RWPE1 (cell line): ENCODE results near the gene P2RY6.

Source experiments
- CTCF ChIA-PET: fragments of 350-600 bp; sonication (Branson Sonifier 250); formaldehyde crosslinking; extraction: SDS; loops from one replicate; lab custom pipeline; 2021; lab: Yijun Ruan, JAX
- POLR2A ChIA-PET: fragments of 400-600 bp; formaldehyde crosslinking; extraction: SDS; loops from one replicate; lab custom pipeline; 2020; ENCODE audit warnings: antibody characterized with exemption; ENCODE audit not compliant: low non-redundant PET; lab: Yijun Ruan, JAX
- DNase-seq: peaks from one replicate; pipeline ENCODE4 v3.0.0; 2012; ENCODE audit warnings: low spot score
- H3K27ac ChIP-seq: fragments of 450-650 bp; 2 replicates; pipeline ENCODE4 v1.5.1; 2017
- CTCF ChIP-seq: fragments of 450-650 bp; conservative IDR thresholded peaks from 2 replicates; pipeline ENCODE4 v1.5.1; 2017; ENCODE audit warnings: low read depth, mild to moderate bottlenecking

The P2RY6 gene

GRCh38 chr11:73242251-73243092 is 29.7 kb upstream of the P2RY6 start:
- ChIA-PET POLR2A (no interaction called here), CTCF (interaction anchor here (0.6 to 1.7 kb wide), 11 partner anchors 9 to 592 kb away, joined by 3 to 8 read pairs (median 3); no protein-coding TSS in a partner anchor)
- TF ChIP-seq CTCF, result peak; percentile 94
- H3K27ac ChIP-seq, result peak overlapping the region; percentile 27
- DNase-seq, result peak; percentile 75

- H3K27ac ChIP-seq, result peak overlapping the region; percentile 27
- TF ChIP-seq CTCF, result no peak
- POLR2A ChIA-PET, result no interaction called here
- CTCF ChIA-PET, result interaction anchor here (0.6 to 1.7 kb wide), 10 partner anchors 23 to 591 kb away, joined by 3 to 8 read pairs (median 3); no protein-coding TSS in a partner anchor
- DNase-seq, result no peak
These were observed 29.0 kb upstream of the P2RY6 start for GRCh38 chr11:73243093-73243485.

- ChIA-PET CTCF (interaction anchor here (0.6 to 1.0 kb wide), 5 partner anchors 21 to 1682 kb away, joined by 3 to 5 read pairs (median 3); no protein-coding TSS in a partner anchor), POLR2A (no interaction called here)
- TF ChIP-seq CTCF, result no peak
- no peak for DNase-seq
- no peak overlapping the region for H3K27ac ChIP-seq
These were observed 27.4 kb upstream of the P2RY6 start for GRCh38 chr11:73244589-73245240.

GRCh38 chr11:73245461-73245860 is 26.7 kb upstream of the P2RY6 start:
- no peak overlapping the region for H3K27ac ChIP-seq
- ChIA-PET CTCF (interaction anchor here (0.7 kb wide), 3 partner anchors 9 to 321 kb away, joined by 3 to 5 read pairs (median 3); no protein-coding TSS in a partner anchor), POLR2A (no interaction called here)
- DNase-seq, result no peak
- TF ChIP-seq CTCF, result no peak

- POLR2A ChIA-PET, result no interaction called here
- no peak overlapping the region for H3K27ac ChIP-seq
- CTCF ChIA-PET, result interaction anchor here (0.6 kb wide), 1 partner anchor 16 kb away, joined by 4 read pairs; no protein-coding TSS in a partner anchor
- DNase-seq, result no peak
- TF ChIP-seq CTCF, result no peak
These were observed 25.8 kb upstream of the P2RY6 start for GRCh38 chr11:73246303-73246702.

- no peak for DNase-seq
- no peak for TF ChIP-seq CTCF
- CTCF ChIA-PET, result no interaction called here
- POLR2A ChIA-PET, result interaction anchor here (0.6 kb wide), 1 partner anchor 78 kb away, joined by 7 read pairs; no protein-coding TSS in a partner anchor
- no peak overlapping the region for H3K27ac ChIP-seq
These were observed 23.5 kb upstream of the P2RY6 start for GRCh38 chr11:73248526-73249185.
